ENCODE measurements around the gene UNC119B.

UNC119B gene

GRCh38 chr12:120761519-120761934 is 51.3 kb downstream of the UNC119B start:
- Histone ChIP-seq H3K4me3 (ENCODE audit: severe bottlenecking) (no peak overlapping the region), H3K27ac (ENCODE audit: poor library complexity, severe bottlenecking) (no peak overlapping the region), H3K27me3 (ENCODE audit: insufficient read depth, poor library complexity, severe bottlenecking) (no peaks in the 10 kb centered on the region), H3K9me3 (ENCODE audit: severe bottlenecking) (no peaks in the 10 kb centered on the region), H3K36me3 (ENCODE audit: low read depth) (peaks cover 21% of the 10 kb centered on the region), H3K4me1 (ENCODE audit: insufficient read depth, poor library complexity, severe bottlenecking) (no peaks in the 10 kb centered on the region)
- no peak for TF ChIP-seq CTCF (IDR thresholded peaks at IDR 0.05; ENCODE audit: poor library complexity, severe bottlenecking)
- DNase-seq (ENCODE audit: low spot score), result no peak
- ATAC-seq (ENCODE audit: low read depth), result peak; percentile 72

- H3K27me3 ChIP-seq (ENCODE audit: insufficient read depth, poor library complexity, severe bottlenecking), result no peaks in the 10 kb centered on the region
- H3K9me3 ChIP-seq (ENCODE audit: severe bottlenecking), result no peaks in the 10 kb centered on the region
- no peak overlapping the region for H3K27ac ChIP-seq (ENCODE audit: poor library complexity, severe bottlenecking)
- no peak for TF ChIP-seq CTCF (IDR thresholded peaks at IDR 0.05; ENCODE audit: poor library complexity, severe bottlenecking)
- peaks cover 27% of the 10 kb centered on the region for H3K36me3 ChIP-seq (ENCODE audit: low read depth)
- no peaks in the 10 kb centered on the region for H3K4me1 ChIP-seq (ENCODE audit: insufficient read depth, poor library complexity, severe bottlenecking)
- ATAC-seq (ENCODE audit: low read depth) (no peak), DNase-seq (ENCODE audit: low spot score) (no peak)
- H3K4me3 ChIP-seq (ENCODE audit: severe bottlenecking), result no peak overlapping the region
These were observed 51.8 kb downstream of the UNC119B start for GRCh38 chr12:120762086-120762485.

GRCh38 chr12:120763250-120763649 is 53.0 kb downstream of the UNC119B start:
- Histone ChIP-seq H3K27me3 (ENCODE audit: insufficient read depth, poor library complexity, severe bottlenecking) (no peaks in the 10 kb centered on the region), H3K27ac (ENCODE audit: poor library complexity, severe bottlenecking) (no peak overlapping the region), H3K36me3 (ENCODE audit: low read depth) (peaks cover 38% of the 10 kb centered on the region), H3K9me3 (ENCODE audit: severe bottlenecking) (no peaks in the 10 kb centered on the region), H3K4me3 (ENCODE audit: severe bottlenecking) (no peak overlapping the region), H3K4me1 (ENCODE audit: insufficient read depth, poor library complexity, severe bottlenecking) (no peaks in the 10 kb centered on the region)
- no peak for ATAC-seq (ENCODE audit: low read depth)
- DNase-seq (ENCODE audit: low spot score), result no peak
- TF ChIP-seq CTCF (IDR thresholded peaks at IDR 0.05; ENCODE audit: poor library complexity, severe bottlenecking), result no peak

GRCh38 chr12:120764816-120765215 is 54.6 kb downstream of the UNC119B start:
- TF ChIP-seq CTCF (IDR thresholded peaks at IDR 0.05; ENCODE audit: poor library complexity, severe bottlenecking), result no peak
- H3K36me3 ChIP-seq (ENCODE audit: low read depth), result peaks cover 42% of the 10 kb centered on the region
- H3K4me3 ChIP-seq (ENCODE audit: severe bottlenecking), result no peak overlapping the region
- no peaks in the 10 kb centered on the region for H3K4me1 ChIP-seq (ENCODE audit: insufficient read depth, poor library complexity, severe bottlenecking)
- ATAC-seq (ENCODE audit: low read depth), result no peak
- H3K27ac ChIP-seq (ENCODE audit: poor library complexity, severe bottlenecking), result no peak overlapping the region
- no peaks in the 10 kb centered on the region for H3K9me3 ChIP-seq (ENCODE audit: severe bottlenecking)
- no peaks in the 10 kb centered on the region for H3K27me3 ChIP-seq (ENCODE audit: insufficient read depth, poor library complexity, severe bottlenecking)
- DNase-seq (ENCODE audit: low spot score), result no peak

- Histone ChIP-seq H3K4me1 (ENCODE audit: insufficient read depth, poor library complexity, severe bottlenecking) (no peaks in the 10 kb centered on the region), H3K27me3 (ENCODE audit: insufficient read depth, poor library complexity, severe bottlenecking) (no peaks in the 10 kb centered on the region), H3K4me3 (ENCODE audit: severe bottlenecking) (no peak overlapping the region), H3K36me3 (ENCODE audit: low read depth) (peaks cover 42% of the 10 kb centered on the region), H3K27ac (ENCODE audit: poor library complexity, severe bottlenecking) (no peak overlapping the region), H3K9me3 (ENCODE audit: severe bottlenecking) (no peaks in the 10 kb centered on the region)
- no peak for TF ChIP-seq CTCF (IDR thresholded peaks at IDR 0.05; ENCODE audit: poor library complexity, severe bottlenecking)
- no peak for DNase-seq (ENCODE audit: low spot score)
- no peak for ATAC-seq (ENCODE audit: low read depth)
These were observed 56.3 kb downstream of the UNC119B start for GRCh38 chr12:120766566-120766965.
